Measurements from ENCODE around the gene NPAS3. TPM values are rescaled to one million over a fixed set of nuclear protein-coding genes. Genes with fewer than 3 reads are reported as not detected.

Gene NPAS3
- total RNA-seq, 1 donor from 2014 or later: 22.0 TPM

- DNase-seq (ENCODE audit: low spot score in 2 of 2): no peak
Measured at GRCh38 chr14:33134975-33135374, 196.3 kb downstream of the NPAS3 start.

GRCh38 chr14:33150666-33151428, 212.2 kb downstream of the NPAS3 start:
- FAIRE-seq (no peak), DNase-seq (ENCODE audit: low spot score in 2 of 2) (no peak)

More at GRCh38 chr14:33134975-33135374, 196.3 kb downstream of the NPAS3 start:
- no peak for FAIRE-seq

DNA sequence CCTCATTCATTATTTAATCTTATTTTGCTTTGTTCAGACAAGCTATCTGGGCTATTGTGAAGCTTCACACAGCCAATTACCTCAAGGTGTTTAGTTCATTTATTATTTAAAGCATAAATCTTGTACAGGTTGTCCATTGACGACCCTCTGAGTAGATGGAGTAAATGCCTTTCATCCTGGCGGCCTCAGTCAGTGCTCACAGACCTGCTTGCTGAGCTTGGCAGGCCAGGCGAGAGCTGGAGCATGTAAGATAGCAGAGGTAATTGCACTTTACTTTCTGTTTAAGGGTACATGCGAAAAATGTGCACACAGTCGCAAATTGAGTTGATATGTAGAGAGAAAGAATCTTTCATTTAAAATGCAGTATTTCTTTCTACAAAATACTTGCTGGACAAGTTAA, 224.4 kb downstream of the NPAS3 start:
- FAIRE-seq (no peak), DNase-seq (ENCODE audit: low spot score in 2 of 2) (no peak)

- no peak for DNase-seq (ENCODE audit: low spot score in 2 of 2)
- no peak for FAIRE-seq
Measured at GRCh38 chr14:33163600-33163999, 224.9 kb downstream of the NPAS3 start.

DNA sequence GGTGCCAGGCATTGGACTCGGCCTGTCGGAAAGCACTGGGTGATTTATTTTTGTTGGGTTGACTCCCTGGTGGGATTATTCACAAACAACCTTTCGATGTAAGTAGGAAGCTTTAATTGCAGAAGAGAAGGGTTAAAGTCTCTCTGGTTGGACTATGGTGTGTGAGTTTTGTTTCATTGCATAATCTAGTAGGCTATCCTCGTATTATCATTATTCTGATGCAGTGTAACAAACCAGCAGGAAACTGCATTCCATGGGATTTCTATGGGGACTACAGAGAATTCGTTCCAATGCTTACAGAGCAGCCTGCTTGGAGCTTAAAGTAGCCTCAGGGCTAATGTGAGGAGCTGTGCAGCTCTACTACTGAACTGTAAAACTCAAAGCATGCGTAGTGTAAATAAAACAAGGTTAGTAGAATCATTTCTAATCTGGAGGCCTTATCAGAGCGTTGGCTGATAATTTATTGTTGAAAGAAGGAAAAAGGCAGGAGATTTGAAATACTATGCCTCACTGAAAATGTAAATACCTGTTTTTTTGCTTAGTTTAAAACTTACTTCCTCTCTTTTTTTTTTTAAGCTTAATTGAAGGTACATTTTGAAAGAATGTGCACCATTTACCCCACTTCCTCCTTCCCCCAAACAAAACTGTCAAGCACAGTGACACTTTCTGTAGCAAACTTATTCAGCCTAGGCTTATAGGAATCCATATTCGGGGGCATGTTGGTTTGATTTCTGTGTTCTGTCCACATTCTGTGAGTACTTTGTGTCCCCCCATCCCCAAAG, 226.7 kb downstream of the NPAS3 start:
- FAIRE-seq: no peak
- DNase-seq (ENCODE audit: low spot score in 2 of 2): no peak

DNA sequence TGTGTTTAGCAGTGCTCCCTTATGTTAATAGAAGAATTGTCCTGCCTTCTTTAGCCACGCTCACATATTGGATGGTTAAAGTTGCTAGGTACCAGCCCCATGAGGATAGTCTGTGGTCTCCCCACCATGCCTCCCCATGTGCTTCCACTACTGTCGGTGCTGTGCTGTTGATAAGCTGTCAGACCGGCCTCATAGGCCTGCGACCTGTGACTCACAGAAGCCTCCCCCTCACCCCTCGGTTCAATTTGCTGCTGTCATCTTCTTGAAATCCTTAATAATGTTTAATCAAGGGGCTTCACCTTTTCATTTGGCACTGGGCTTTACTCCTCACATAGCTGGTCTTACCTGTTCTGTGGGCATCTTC, 227.2 kb downstream of the NPAS3 start:
- no peak for DNase-seq (ENCODE audit: low spot score in 2 of 2)
- no peak for FAIRE-seq

DNA sequence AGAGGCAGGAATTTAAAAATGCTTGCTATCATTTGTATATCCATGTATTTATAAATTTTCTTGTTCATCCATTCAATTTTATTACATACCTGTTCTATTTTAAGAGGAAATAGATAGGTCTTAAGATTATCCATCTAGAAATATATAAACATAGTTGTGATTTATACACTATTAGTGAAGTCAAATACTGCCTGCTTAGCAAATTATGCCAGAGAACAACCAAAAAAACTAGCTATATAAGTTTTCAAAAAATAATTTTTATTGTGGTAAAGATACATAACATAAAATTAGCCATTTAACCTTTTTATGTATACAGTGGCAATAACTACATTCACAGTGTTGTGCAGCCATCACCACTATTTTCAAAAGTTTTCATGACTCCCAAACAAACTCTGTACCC, 237.3 kb downstream of the NPAS3 start:
- DNase-seq (ENCODE audit: low spot score in 2 of 2): no peak
- no peak for FAIRE-seq

GRCh38 chr14:33184587-33184986, 245.9 kb downstream of the NPAS3 start:
- no peak for DNase-seq (ENCODE audit: low spot score in 2 of 2)
- FAIRE-seq: no peak

- FAIRE-seq: no peak
Measured at GRCh38 chr14:33186656-33187055, 248.0 kb downstream of the NPAS3 start.

GRCh38 chr14:33188880-33189279, 250.2 kb downstream of the NPAS3 start:
- FAIRE-seq (no peak), DNase-seq (ENCODE audit: low spot score in 2 of 2) (no peak)

More at GRCh38 chr14:33186656-33187055, 248.0 kb downstream of the NPAS3 start:
- no peak for DNase-seq (ENCODE audit: low spot score in 2 of 2)

- DNase-seq (ENCODE audit: low spot score in 2 of 2) (no peak), FAIRE-seq (no peak)
Measured at GRCh38 chr14:33191855-33192254, 253.2 kb downstream of the NPAS3 start.

DNA sequence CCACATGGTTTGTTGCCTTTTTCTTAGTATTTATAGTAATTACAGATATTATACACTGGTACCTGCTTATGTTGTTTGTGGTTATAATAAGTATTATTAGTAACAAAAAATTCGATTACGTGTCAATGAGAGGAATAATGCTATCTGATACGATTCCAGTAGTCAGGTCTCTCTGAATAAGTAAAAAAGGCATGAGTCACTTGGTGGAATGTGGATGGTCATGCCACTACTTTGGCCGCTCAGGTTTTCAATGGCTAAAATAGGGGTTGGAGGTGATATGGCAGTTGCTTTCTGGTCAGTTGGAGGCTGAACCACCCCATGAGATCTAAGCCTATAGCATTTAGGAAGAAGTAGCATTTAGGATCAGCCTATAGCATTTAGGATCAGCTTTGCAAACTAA, 255.9 kb downstream of the NPAS3 start:
- no peak for FAIRE-seq

DNA sequence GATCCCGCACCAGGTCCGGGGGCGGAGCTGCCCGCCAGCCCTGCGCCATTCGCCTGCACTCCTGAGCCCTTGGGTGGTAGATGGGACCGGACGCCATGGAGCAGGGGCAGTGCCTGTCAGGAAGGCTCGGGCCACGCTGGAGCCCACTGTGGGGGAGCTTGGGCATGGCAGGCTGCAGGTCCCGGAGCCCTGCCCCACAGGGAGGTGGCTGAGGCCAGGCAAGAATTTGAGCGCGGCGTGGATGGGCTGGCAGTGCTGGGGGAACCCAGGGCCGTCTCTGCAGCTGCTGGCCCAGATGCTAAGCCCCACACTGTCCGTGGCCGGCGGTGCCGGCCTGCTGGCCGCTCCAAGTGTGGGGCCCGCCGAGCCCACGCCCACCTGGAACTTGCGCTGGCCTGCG, 260.0 kb downstream of the NPAS3 start:
- DNase-seq (ENCODE audit: low spot score in 2 of 2): no peak
- FAIRE-seq: no peak

More for the DNA sequence above, 255.9 kb downstream of the NPAS3 start:
- DNase-seq (ENCODE audit: low spot score in 2 of 2): no peak

DNA sequence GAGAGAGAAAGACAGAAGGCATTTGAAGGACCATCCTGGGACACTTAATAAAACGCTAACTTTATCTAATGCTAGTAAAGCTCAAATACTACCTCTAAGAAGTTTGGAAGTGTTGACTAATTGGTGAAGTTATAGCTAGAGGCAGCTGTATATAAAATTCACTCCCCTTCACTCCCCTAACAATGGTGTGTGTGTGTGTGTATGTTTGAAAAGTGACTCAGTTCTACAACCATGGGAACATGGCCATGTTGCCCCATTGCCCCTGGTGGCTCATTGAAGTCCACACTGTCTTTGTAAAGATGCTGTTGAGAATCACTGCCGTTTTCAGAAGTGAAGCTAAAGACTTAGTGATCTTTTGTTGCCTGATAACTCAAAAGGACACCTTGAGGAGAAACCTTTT, 262.4 kb downstream of the NPAS3 start:
- FAIRE-seq (no peak), DNase-seq (ENCODE audit: low spot score in 2 of 2) (no peak)

DNA sequence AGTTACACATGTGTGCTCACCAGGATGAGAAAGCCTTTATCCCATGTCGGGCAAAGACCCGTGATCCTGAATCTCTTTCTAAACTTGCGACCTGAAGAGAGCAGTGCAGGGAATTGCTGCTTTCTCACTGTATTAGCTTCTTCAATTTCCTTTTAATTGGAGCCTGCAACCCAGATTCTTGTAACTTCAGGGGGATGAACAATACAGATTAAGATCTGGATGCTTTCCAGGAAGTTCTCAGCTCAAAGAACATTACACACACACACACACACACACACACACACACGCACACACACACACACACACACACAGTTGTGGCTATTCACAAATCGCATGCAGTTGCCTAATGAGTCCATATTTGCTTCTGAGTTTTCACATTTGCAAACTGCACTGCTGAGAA, 268.3 kb downstream of the NPAS3 start:
- DNase-seq (ENCODE audit: low spot score in 2 of 2) (no peak), FAIRE-seq (no peak)

- DNase-seq (ENCODE audit: low spot score in 2 of 2) (no peak), FAIRE-seq (no peak)
Measured at GRCh38 chr14:33207467-33208017, 268.9 kb downstream of the NPAS3 start.

DNA sequence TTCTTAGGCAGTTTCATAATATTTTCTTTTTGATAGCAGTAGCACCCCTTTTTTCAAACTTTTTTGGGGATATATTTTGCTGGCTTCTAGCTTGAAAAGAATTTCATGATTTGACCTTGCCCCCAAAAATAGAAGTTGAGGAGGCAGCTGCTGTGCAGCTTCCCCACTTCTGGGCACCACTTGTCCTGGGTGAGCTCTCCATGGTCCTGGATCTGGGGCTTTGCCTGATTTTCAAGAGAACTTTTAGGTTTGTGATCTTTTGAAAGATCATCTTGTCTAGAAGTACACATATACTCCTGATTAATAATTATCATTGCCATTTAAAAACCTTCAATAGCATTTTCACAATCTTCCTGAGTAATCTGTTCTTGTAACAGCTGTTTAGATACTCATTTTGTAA, 271.6 kb downstream of the NPAS3 start:
- no peak for FAIRE-seq
- DNase-seq (ENCODE audit: low spot score in 2 of 2): no peak

GRCh38 chr14:33218026-33218425, 279.3 kb downstream of the NPAS3 start:
- FAIRE-seq (no peak), DNase-seq (ENCODE audit: low spot score in 2 of 2) (no peak)

DNA sequence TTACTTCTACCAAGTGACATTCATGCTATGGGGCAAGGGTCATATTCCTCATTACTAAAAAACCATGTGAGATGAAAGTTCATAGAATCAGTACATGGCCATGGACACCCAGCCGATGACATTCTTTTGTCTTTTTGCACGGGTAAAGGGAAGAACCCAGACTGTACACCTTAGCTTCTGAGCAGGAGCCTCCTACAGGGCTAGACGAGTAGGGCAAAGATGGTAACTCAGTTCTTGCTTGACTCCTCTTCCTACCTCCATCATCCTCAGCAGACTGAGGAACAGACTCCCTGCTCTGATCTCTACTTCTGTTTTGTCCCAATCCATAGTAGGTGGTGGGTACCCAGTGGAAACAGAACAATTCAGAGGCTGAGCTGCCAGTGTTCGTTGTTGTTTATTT, 281.3 kb downstream of the NPAS3 start:
- DNase-seq (ENCODE audit: low spot score in 2 of 2) (no peak), FAIRE-seq (no peak)

DNA sequence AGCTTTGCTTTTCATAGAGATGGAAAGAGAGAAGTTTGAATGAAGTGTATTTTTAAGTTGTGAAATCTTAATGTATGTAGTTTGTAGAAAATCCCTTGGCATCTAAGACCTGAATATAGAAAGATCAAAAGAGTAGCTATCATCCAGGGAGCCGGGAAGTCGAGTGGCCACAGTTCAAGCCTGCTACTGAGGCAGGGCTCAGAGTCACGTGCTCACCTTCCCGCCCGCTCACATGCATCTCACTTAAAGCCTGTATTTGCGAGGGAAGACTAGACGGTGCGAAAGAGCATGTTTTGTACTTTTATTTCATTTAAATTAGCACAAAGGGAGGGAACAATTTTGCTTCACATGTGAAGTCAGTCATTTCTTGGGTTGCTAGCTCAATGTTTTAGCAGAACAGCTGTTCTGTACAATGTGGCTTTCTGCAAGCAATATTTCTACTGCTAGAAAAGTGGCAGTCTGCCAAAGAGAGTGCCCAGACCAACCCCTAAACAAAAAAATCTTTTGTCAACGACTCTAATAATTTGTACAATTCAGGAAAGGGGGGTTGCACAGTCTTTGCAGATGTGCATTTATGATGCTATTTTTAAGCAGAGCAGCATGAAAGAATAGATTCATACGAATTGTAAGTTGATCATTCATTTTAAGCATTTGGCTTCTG, 290.7 kb downstream of the NPAS3 start:
- peak; percentile 95 for FAIRE-seq
- peak in 1 of 2 donors; percentile 28 for DNase-seq (ENCODE audit: low spot score in 2 of 2)

GRCh38 chr14:33230021-33230420, 291.3 kb downstream of the NPAS3 start:
- DNase-seq (ENCODE audit: low spot score in 2 of 2): no peak
- FAIRE-seq: no peak

Data from frontal cortex (tissue), 4 donors.